T-helper 22 cell (primary cell): ENCODE data around the gene MYOCOS.
"Not testable (repeated sequence)": the region's sequence is repeated elsewhere in the genome, so short reads cannot be mapped to it uniquely, and the experiment has no call there.

Experiments used
- DNase-seq: peaks from one replicate; pipeline ENCODE4 v3.0.0-alpha.2; 2020; ENCODE audit warnings: low read depth

MYOCOS gene

GRCh38 chr1:171625225-171625624 lies 3.2 kb downstream of the MYOCOS start:
- no peak for DNase-seq

GRCh38 chr1:171627020-171627419 lies 5.0 kb downstream of the MYOCOS start:
- DNase-seq, result no peak

GRCh38 chr1:171628225-171628624 lies 6.2 kb downstream of the MYOCOS start:
- no peak for DNase-seq

GRCh38 chr1:171635661-171636060 lies 13.6 kb downstream of the MYOCOS start:
- DNase-seq, result no peak

- DNase-seq, result no peak
These were observed 14.1 kb downstream of the MYOCOS start for GRCh38 chr1:171636141-171636540.

GRCh38 chr1:171637928-171638576 lies 16.0 kb downstream of the MYOCOS start:
- DNase-seq, result no peak

GRCh38 chr1:171640225-171640624 lies 18.2 kb downstream of the MYOCOS start:
- DNase-seq, result no peak

- no peak for DNase-seq
These were observed 19.2 kb downstream of the MYOCOS start for GRCh38 chr1:171641076-171641864.

GRCh38 chr1:171642197-171642596 lies 20.2 kb downstream of the MYOCOS start:
- DNase-seq, result no peak

- no peak for DNase-seq
These were observed 21.1 kb downstream of the MYOCOS start for GRCh38 chr1:171643156-171643555.

GRCh38 chr1:171644805-171645483 lies 22.9 kb downstream of the MYOCOS start:
- DNase-seq, result peak; percentile 6

GRCh38 chr1:171645553-171646248 lies 23.7 kb downstream of the MYOCOS start:
- no peak for DNase-seq

- no peak for DNase-seq
These were observed 24.2 kb downstream of the MYOCOS start for GRCh38 chr1:171646249-171646560.

- DNase-seq, result no peak
These were observed 30.3 kb downstream of the MYOCOS start, which contains the start of gene MYOC for GRCh38 chr1:171652234-171652822. Gene MYOC (minus strand): TSS chr1:171652688. CDS start chr1:171652611, 77 bp downstream.

- no peak for DNase-seq
These were observed 31.8 kb downstream of the MYOCOS start for GRCh38 chr1:171653796-171654195.

GRCh38 chr1:171654201-171654941 lies 32.3 kb downstream of the MYOCOS start:
- no peak for DNase-seq

- DNase-seq, result peak; percentile 12
These were observed 33.1 kb downstream of the MYOCOS start for GRCh38 chr1:171654942-171655745.

GRCh38 chr1:171655746-171656116 lies 33.7 kb downstream of the MYOCOS start:
- no peak for DNase-seq

GRCh38 chr1:171656206-171656605 lies 34.2 kb downstream of the MYOCOS start:
- not testable (repeated sequence) for DNase-seq

- no peak for DNase-seq
These were observed 39.1 kb downstream of the MYOCOS start for GRCh38 chr1:171661076-171661650.
